GM12878 (cell line): ENCODE results near the gene ZDHHC19. TPM values are rescaled to one million over a fixed set of nuclear protein-coding genes. Genes with fewer than 3 reads are reported as not detected.
A peak's percentile ranks its signal among the peaks of the same experiment; 100 is the strongest.

Source experiments
- ASH2L ChIP-seq: fragments of 300-600, 200-600 bp; sonication (generic); IDR thresholded peaks from 2 replicates; pipeline ENCODE4 v1.6.1; 2017; ENCODE audit warnings: low read depth, mild to moderate bottlenecking, borderline replicate concordance
- BCLAF1 ChIP-seq: fragments of 450-650 bp; IDR thresholded peaks from 2 replicates; pipeline ENCODE4 v1.6.1; 2017; ENCODE audit warnings: antibody characterized with exemption, mild to moderate bottlenecking, moderate library complexity
- CTCF ChIP-seq, 3 experiments: IDR thresholded peaks in 2 of 3; conservative IDR thresholded peaks in 1 of 3; 2 replicates each; pipeline ENCODE4 v1.5.1; 2011; ENCODE audit warnings: low read depth in 3 of 3, low read length in 3 of 3, mild to moderate bottlenecking in 3 of 3, control low read depth in 2 of 3, moderate library complexity in 2 of 3, inconsistent platforms in 1 of 3, mixed read lengths in 1 of 3; ENCODE audit not compliant: control insufficient read depth in 2 of 3, insufficient read depth in 1 of 3; ENCODE audit errors: extremely low read depth in 1 of 3
- IRF3 ChIP-seq: fragments of 450-650 bp; IDR thresholded peaks from 2 replicates; pipeline ENCODE4 v1.6.1; 2014; ENCODE audit warnings: mild to moderate bottlenecking
- MYC ChIP-seq: IDR thresholded peaks from 2 replicates; pipeline ENCODE4 v1.6.1; 2011; ENCODE audit warnings: mild to moderate bottlenecking, low read length, moderate library complexity, inconsistent platforms; ENCODE audit not compliant: insufficient read depth, insufficient replicate concordance, insufficient read length, severe bottlenecking
- NR2C2 ChIP-seq: IDR thresholded peaks from 2 replicates; pipeline ENCODE4 v1.6.1; 2011; ENCODE audit warnings: borderline replicate concordance, low read depth; ENCODE audit not compliant: control insufficient read depth, insufficient read length
- RB1 ChIP-seq: fragments of 450-650 bp; formaldehyde crosslinking; IDR thresholded peaks from 2 replicates; pipeline ENCODE4 v1.6.1; 2017; ENCODE audit warnings: mild to moderate bottlenecking, borderline replicate concordance
- SMC3 ChIP-seq: IDR thresholded peaks from 2 replicates; pipeline ENCODE4 v1.6.1; 2011; ENCODE audit warnings: low read length, improper control_type of control experiment, borderline replicate concordance
- SP1 ChIP-seq: IDR thresholded peaks from one replicate; pipeline ENCODE4 v1.6.1; 2011; ENCODE audit warnings: low read depth, low read length
- SRF ChIP-seq, 2 experiments: IDR thresholded peaks; 2 replicates each; pipeline ENCODE4 v1.6.1; 2011; ENCODE audit warnings: low read depth in 2 of 2, low read length in 2 of 2, mild to moderate bottlenecking in 1 of 2, moderate library complexity in 1 of 2
- SUZ12 ChIP-seq: fragments of 200-600 bp; sonication (generic); IDR thresholded peaks from one replicate; pipeline ENCODE4 v1.6.1; 2018; ENCODE audit warnings: antibody characterized with exemption, mild to moderate bottlenecking; ENCODE audit not compliant: unreplicated experiment
- ZBTB40 ChIP-seq: fragments of 450-650 bp; IDR thresholded peaks from 2 replicates; pipeline ENCODE4 v1.6.1; 2016; ENCODE audit warnings: mild to moderate bottlenecking, moderate library complexity, borderline replicate concordance
- ZNF24 ChIP-seq: fragments of 450-650 bp; IDR thresholded peaks from 2 replicates; pipeline ENCODE4 v1.6.1; 2017; ENCODE audit warnings: antibody characterized with exemption, mild to moderate bottlenecking
- polyA plus RNA-seq, 11 experiments: library from polyadenylated mRNA; depleted of rRNA in 4 of 11; unstranded in 6 of 11; stranded (reverse) in 5 of 11; fragments of >200 nt; fragmentation: Nextera tagmentation in 4 of 11; fragmentation: Illumina TruSeq in 1 of 11; extraction: Ambion mirVana in 4 of 11; extraction: Trizol in 1 of 11; gene quantifications; 1 replicate in 1 of 11; 2 replicates in 10 of 11; pipeline versions ENCODE4 v1.2.1 to v1.2.3, GENCODE V29; 2011 to 2016; ENCODE audit warnings: inconsistent platforms in 2 of 11, missing spikeins in 2 of 11, low read depth in 1 of 11
- total RNA-seq, 4 experiments: library from RNA; depleted of rRNA in 3 of 4; stranded (reverse); fragments of >200 nt in 3 of 4; fragmentation: Illumina TruSeq in 1 of 4; extraction: Trizol in 1 of 4; gene quantifications; 2 replicates each; pipeline versions ENCODE4 v1.2.1 to v1.2.3, GENCODE V29; 2013 to 2021

ZDHHC19 gene
- total and polyA plus RNA-seq, 10 of the 15 experiments (the other 5 are each of a cell fraction or from before 2014, with no cell fraction given): 0.26 TPM; not detected in 9

- TF ChIP-seq NR2C2 (no peak), ASH2L (no peak), IRF3 (no peak), ZNF24 (no peak), SRF (IDR thresholded peaks at IDR 0.05; ENCODE audit: low read depth in 2 of 2, low read length in 2 of 2) (peak; percentile 34 to 87; a peak in 3 of 4 replicates), BCLAF1 (no peak), RB1 (peak; percentile 81; the same call in 1 of the 2 replicates), ZBTB40 (no peak), SP1 (no peak), CTCF (IDR thresholded peaks at IDR 0.05 in 2 of 3, conservative IDR thresholded peaks at IDR 0.05 in 1 of 3; ENCODE audit: control insufficient read depth in 2 of 3, extremely low read depth in 1 of 3, insufficient read depth in 1 of 3, low read depth in 3 of 3, low read length in 3 of 3) (no peak), SMC3 (no peak), SUZ12 (no peak), MYC (no peak)
- TF ChIP-seq, all 136 proteins: peak for 36
Observed at GRCh38 chr3:196192524-196193051, 18.6 kb downstream of the ZDHHC19 start (continued).
